Hindlimb muscle (tissue), 1 donor: ENCODE measurements around the gene SCAF8. TPM values are rescaled to one million over a fixed set of nuclear protein-coding genes. Genes with fewer than 3 reads are reported as not detected.
"Not testable (repeated sequence)": the region's sequence is repeated elsewhere in the genome, so short reads cannot be mapped to it uniquely, and the experiment has no call there.

ENCODE experiments used
- DNase-seq: peaks from one replicate; pipeline ENCODE4 v3.0.0-alpha.2; 2013
- polyA plus RNA-seq: library from polyadenylated mRNA; unstranded; fragments of 120-200 nt; gene quantifications from one replicate; pipeline ENCODE4 v1.2.1, GENCODE V29; 2013; ENCODE audit not compliant: insufficient read length

SCAF8 gene
- polyA plus RNA-seq, 1 donor, result 36.5 TPM

- no peak for DNase-seq
Measured at GRCh38 chr6:154782193-154782592, 49.0 kb downstream of the SCAF8 start.

DNA sequence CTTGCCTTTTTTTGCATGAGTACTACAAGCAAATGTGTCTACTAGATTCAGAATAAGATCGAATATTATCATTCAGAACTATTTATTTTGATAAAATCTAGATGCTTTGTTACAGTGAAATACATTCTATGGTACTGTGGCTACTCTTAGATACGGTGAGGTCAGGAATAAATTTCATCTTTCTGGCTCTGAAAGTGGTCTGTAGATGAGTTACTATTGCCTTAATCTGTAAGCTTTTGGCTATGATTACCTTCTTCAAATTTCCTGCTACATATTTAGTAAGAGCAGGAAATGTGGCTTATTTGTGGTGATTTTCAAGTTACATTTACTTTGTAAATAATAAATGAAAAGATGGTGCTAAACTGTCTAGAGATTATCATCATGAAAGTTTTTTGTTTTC, 50.0 kb downstream of the SCAF8 start:
- no peak for DNase-seq

GRCh38 chr6:154785075-154785474, 51.9 kb downstream of the SCAF8 start:
- DNase-seq, result no peak

DNA sequence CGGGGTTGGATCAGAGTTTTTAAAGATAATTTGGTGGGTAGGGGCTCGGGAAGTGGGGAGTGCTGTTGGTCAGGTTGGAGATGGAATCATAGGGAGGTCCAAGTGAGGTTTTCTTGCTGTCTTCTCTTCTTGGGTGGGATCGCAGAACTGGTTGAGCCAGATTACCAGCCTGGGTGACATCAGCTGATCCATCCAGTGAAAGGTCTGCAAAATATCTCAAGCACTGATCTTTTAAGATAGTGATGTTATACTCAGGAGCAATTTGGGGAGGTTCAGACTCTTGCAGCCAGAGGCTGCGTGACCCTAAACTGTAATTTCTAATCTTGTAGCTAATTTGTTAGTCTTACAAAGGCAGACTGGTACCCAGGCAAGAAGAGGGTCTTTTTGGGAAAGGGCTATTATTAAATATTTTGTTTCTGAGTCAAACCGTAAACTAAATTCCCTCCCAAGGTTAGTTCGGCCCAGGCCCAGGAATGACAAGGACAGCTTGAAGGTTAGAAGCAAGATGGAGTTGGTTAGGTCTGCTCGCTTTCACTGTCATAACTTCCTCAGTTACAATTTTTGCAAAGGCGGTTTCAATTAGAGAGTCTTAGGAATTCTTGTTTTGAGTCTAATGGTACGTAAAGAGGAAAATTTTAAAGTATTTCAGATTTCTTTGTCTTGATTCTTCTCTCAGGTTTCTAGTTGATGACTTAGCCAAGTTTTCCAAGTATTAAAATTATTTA, 53.1 kb downstream of the SCAF8 start:
- no peak for DNase-seq

- no peak for DNase-seq
Measured at GRCh38 chr6:154791556-154792317, 58.5 kb downstream of the SCAF8 start.

- DNase-seq, result no peak
Measured at GRCh38 chr6:154792325-154792724, 59.1 kb downstream of the SCAF8 start.

DNA sequence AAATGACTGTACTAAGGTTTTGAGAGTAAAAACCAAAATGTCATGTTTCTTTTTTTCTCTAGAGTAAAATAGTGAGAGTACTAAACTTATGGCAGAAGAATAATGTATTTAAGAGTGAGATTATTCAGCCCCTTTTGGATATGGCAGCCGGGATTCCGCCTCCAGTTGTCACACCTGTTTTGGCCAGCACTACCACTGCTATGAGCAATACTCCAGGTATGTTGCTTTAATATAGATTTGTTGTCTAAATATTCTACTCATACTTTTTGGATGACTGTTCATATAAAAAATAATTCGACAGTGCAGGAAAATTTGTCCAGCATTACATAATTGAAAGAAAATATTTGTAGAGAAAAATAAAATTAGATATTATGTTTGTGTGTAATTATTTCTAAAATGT, 59.5 kb downstream of the SCAF8 start:
- no peak for DNase-seq

GRCh38 chr6:154796484-154796883, 63.3 kb downstream of the SCAF8 start:
- no peak for DNase-seq

DNA sequence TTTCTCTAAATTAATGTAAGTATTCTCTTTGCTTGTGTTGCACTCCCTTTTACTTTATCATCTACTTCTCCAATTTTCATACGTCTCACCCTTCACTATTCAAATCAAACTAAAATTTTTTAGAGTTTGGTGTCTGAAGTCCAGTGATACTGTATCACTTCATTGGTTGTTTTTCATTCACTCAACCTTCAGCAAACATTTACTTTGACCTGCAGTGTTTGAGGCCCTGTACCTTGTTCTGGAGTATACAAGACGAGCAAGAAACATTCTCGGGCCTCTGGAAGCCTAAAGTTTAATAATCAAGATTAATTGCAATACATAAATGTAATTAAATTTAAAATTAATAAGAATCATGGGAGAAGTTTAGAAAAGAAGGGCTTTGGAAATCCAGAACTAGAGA, 64.6 kb downstream of the SCAF8 start:
- no peak for DNase-seq

GRCh38 chr6:154800338-154800737, 67.1 kb downstream of the SCAF8 start:
- DNase-seq, result no peak

- DNase-seq, result no peak
Measured at GRCh38 chr6:154805288-154805911, 72.2 kb downstream of the SCAF8 start.

DNA sequence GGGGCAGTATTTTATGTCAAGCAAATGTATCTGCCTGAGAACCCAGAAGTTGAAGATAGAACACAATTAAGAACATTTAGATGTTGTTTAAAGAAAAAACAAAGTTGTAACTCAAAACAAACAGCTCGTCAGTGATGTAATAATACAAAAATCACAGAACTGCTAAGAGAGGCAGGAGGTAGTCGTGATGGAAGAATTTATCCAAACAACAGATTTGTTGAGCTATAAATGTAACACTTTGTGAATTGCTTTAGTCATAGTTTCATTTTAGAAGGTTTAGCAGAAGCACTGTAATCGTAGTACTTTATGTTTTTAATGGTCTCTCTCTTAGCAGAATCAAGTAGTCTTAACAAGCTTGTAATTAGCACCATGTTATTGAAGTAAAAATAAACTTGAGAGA, 73.6 kb downstream of the SCAF8 start:
- no peak for DNase-seq

DNA sequence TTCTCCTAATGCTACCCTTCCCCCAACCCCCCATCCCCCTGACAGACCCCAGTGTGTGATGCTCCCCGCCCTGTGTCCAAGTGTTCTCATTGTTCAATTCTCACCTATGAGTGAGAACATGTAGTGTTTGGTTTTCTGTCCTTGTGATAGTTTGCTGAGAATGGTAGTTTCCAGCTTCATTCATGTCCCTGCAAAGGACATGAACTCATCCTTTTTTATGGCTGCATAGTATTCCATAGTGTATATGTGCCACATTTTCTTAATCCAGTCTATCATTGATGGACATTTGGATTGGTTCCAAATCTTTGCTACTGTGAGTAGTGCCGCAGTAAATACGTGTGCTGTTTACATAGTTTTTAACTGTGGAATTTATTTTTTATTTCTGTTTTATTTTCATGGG, 78.4 kb downstream of the SCAF8 start:
- not testable (repeated sequence) for DNase-seq

DNA sequence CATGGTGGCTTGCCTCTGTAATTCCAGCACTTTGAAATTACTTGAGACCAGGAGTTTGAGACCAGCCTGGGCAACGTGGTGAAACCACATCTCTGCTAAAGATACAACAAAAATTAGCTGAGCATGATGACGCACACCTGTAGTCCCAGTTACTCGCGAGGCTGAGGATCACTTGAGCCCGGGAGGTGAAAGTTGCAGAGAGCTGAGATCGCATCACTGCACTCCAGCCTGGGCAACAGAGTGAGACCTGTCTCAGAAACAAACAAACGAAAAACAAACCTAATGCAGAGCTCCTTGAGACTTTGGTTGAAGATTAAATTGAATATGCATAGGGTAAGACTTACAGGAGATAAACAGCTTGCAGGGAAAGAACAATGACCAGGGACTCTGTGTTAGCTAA, 80.8 kb downstream of the SCAF8 start:
- no peak for DNase-seq

DNA sequence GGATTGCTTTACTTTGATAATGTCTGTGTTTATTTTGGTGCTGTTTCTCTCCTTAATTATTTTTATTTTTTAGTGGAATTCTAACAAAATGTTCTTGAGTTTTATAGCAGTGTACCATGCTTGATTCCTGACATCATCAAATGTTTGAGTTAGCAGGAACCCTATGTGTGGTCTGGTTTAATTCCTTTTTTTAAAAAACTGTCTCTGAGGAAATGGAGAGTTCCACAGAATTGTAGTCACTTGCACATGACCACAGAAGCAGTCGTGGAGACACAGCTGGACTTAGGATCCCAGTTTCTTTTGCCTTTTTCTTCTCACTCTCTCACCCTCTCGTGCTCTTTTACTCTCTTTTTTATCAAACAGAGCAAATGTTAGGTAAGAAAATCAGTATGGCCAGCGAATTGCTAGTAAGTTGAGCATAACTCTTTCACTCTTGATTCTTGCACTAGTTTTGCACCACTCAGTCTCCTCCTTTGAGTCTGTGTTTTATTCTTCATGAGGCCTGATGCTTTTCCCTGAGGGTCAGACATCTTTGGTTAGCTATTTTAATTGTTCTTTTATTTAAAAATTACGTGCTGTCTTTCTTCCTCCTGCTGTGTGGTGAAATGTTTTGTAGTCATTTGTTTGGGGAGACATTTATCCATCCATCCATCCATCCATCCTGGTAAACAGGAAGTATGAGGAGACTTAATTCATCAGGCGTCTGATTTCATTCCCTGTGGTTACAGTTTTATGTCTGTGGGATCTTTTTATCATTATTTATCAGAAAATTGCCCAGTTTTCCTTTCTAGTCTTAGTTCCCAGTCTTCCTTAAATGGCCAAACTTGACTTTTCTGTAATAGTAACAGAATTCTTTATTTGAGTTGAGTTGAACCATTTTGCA, 83.0 kb downstream of the SCAF8 start:
- DNase-seq, result no peak

GRCh38 chr6:154821099-154821498, 87.9 kb downstream of the SCAF8 start:
- no peak for DNase-seq

GRCh38 chr6:154821638-154822037, 88.4 kb downstream of the SCAF8 start:
- DNase-seq, result no peak

DNA sequence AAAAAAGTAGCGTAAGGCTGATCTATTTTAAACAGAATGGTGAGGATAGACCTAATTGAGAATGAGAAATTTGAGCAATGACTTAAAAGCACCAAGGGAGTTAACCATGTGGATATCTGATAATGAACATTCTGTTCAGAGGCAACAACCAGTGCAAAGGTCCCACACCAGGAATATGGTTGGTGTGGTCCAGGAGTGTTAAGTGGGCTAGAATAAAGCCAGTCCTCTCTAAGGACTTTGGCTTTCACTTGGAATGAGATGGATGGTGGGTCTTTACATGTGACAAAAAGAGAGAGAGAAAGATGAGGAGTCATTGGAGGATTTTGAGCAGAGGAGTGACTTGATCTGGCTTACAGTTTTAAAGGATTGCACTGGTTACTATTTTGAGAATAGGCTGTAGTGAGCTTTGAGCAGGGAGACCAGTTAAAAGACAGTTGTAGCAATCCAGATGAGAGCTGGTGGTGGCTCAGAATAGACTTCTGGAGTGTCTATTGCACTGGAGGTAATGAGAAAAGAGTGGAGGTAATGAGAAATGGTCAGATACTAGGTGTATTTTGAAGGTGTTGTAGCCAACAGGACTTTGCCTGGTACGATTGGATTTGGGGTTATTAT, 89.8 kb downstream of the SCAF8 start:
- DNase-seq, result no peak

DNA sequence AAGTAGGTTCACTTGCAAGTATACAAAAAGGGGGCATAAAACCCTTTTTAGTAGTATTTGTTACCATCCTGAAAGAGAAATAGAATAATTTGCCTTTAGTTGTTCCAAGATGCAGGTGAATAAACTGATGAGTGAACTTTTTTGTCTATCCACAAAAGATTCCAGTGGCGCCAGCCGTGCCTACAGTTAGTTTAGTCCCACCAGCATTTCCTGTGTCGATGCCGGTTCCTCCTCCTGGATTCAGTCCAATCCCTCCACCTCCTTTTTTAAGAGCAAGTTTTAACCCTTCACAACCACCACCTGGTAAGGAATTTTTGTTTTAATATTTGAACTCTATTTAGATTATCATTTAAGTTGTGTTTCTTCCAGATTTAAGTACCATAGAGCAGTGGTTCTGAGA, 90.9 kb downstream of the SCAF8 start:
- no peak for DNase-seq

DNA sequence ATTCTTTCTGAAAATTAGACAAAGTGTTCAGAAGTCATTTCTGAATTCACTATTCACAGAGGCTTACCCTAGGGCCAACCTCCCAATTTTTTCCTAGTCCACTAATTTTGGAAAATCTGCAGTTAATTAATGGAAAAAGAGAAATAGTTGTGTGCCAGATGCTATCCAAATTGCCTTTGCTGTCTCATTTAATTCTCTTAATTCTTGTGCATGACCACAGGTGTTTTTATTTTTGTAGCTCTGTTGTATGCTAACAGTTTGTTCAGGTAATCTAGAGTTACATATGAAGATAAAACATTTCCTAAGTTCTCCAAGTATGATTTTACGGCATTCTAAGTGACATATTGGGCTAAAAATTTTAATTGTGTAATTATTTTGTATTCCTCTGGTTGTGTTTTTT, 96.8 kb downstream of the SCAF8 start:
- no peak for DNase-seq

DNA sequence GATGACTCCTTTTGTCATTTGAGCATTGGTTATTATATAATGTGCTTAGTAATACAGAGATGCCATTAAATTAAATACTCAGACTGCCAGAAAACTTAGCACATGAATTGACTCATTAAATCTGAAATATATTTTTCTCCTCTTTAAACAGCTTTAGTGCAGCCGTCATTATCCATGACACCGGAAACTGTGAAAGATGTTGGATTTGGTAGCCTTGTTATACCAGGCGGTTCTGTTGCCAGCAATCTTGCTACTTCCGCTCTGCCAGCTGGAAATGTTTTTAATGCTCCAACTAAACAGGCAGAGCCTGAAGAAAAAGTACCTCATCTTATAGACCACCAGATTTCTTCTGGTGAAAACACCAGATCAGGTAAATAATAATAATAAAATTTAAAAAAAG, 97.6 kb downstream of the SCAF8 start:
- no peak for DNase-seq

DNA sequence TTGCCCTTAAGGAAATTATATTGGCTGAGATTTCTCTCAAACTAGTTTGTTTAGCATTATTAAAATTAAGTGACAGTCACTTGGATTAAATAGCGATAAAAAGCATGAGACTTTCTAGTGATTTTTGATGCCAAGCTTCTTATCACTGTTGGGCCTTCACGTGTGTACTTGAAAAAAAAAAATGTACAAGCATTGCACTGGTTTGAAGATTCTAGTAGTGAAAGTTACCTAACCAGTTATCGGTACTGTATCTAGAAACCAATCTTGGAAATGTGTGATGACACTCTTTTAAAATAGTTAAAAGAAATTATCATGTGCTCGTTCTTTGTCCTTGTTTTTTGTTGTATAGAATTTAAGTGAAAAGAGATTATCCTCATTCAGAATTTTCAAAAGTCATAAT, 102.1 kb downstream of the SCAF8 start:
- DNase-seq, result no peak
